H1 (cell line): ENCODE measurements around the gene SYVN1. TPM values are rescaled to one million over a fixed set of nuclear protein-coding genes. Genes with fewer than 3 reads are reported as not detected.

Experiments
- CTCF ChIA-PET: fragments of 300-600 bp; sonication (Branson Sonifier 250); formaldehyde crosslinking; loops from one replicate; lab custom pipeline; 2021; ENCODE audit not compliant: partially characterized antibody; lab: Charles Lee
- POLR2A ChIA-PET: fragments of 300-600 bp; sonication (Branson Sonifier 250); formaldehyde crosslinking; loops from one replicate; lab custom pipeline; 2021; ENCODE audit warnings: inconsistent platforms; ENCODE audit not compliant: partially characterized antibody; lab: Charles Lee
- DNase-seq, 2 experiments: peaks; one replicate each; pipeline versions ENCODE4 v3.0.0 to v3.0.0-alpha.2; 2010 to 2022; ENCODE audit warnings: low spot score in 2 of 2, low read depth in 1 of 2, mixed read lengths in 1 of 2
- FAIRE-seq: peaks from 2 replicates; lab custom pipeline; 2011; peaks lifted over from hg19 to GRCh38; lab: Jason Lieb, UNC
- H2AFZ ChIP-seq: 2 replicates; pipeline ENCODE4 v1.8.1; 2012; ENCODE audit warnings: low read length, inconsistent platforms
- H2AK5ac ChIP-seq: 2 replicates; pipeline ENCODE4 v1.6.1; 2013; ENCODE audit warnings: low read depth, low read length
- H2BK120ac ChIP-seq: replicated peaks from 2 replicates; pipeline ENCODE3; 2013; ENCODE audit warnings: low read depth, low read length, inconsistent platforms
- H2BK12ac ChIP-seq: 2 replicates; pipeline ENCODE4 v1.6.1; 2013; ENCODE audit warnings: low read depth, low read length
- H2BK15ac ChIP-seq: 2 replicates; pipeline ENCODE4 v1.6.1; 2013; ENCODE audit warnings: low read length
- H2BK20ac ChIP-seq: 2 replicates; pipeline ENCODE4 v1.6.1; 2013; ENCODE audit warnings: low read length
- H2BK5ac ChIP-seq: 2 replicates; pipeline ENCODE4 v1.6.1; 2013; ENCODE audit warnings: low read depth, low read length
- H3K14ac ChIP-seq: 2 replicates; pipeline ENCODE4 v1.6.1; 2013; ENCODE audit warnings: inconsistent platforms; ENCODE audit not compliant: insufficient read length
- H3K18ac ChIP-seq: 2 replicates; pipeline ENCODE4 v1.6.1; 2013; ENCODE audit warnings: low read length; ENCODE audit errors: extremely low read depth
- H3K23ac ChIP-seq: 2 replicates; pipeline ENCODE4 v1.6.1; 2013; ENCODE audit warnings: inconsistent platforms; ENCODE audit not compliant: insufficient read length
- H3K23me2 ChIP-seq: 2 replicates; pipeline ENCODE4 v1.6.1; 2013; ENCODE audit warnings: low read depth, low read length
- H3K27ac ChIP-seq: 2 replicates; pipeline ENCODE4 v1.6.1; 2011; ENCODE audit warnings: low read depth, low read length, inconsistent platforms
- H3K27me3 ChIP-seq, 4 experiments: replicated peaks in 1 of 4; 1 replicate in 1 of 4; 2 replicates in 3 of 4; pipeline versions ENCODE4 v1.6.1 to v1.8.1; 2011 to 2013; ENCODE audit warnings: low read length in 3 of 4, mild to moderate bottlenecking in 3 of 4, inconsistent platforms in 2 of 4, mixed read lengths in 2 of 4, moderate library complexity in 1 of 4; ENCODE audit not compliant: control insufficient read depth in 3 of 4, insufficient read depth in 3 of 4; ENCODE audit errors: extremely low read depth in 1 of 4
- H3K36me3 ChIP-seq, 4 experiments: 2 replicates each; pipeline versions ENCODE4 v1.6.1 to v1.8.1; 2011 to 2013; ENCODE audit warnings: mild to moderate bottlenecking in 4 of 4, low read length in 3 of 4, moderate library complexity in 2 of 4, control low read depth in 1 of 4, inconsistent platforms in 1 of 4; ENCODE audit not compliant: insufficient read depth in 4 of 4, control insufficient read depth in 2 of 4
- H3K4ac ChIP-seq: replicated peaks from 2 replicates; pipeline ENCODE3; 2013; ENCODE audit warnings: low read length, low read depth, mixed read lengths, inconsistent platforms; ENCODE audit not compliant: insufficient read length
- H3K4me1 ChIP-seq, 4 experiments: replicated peaks in 1 of 4; 1 replicate in 1 of 4; 2 replicates in 3 of 4; pipeline versions ENCODE4 v1.6.1 to v1.8.1; 2011 to 2013; ENCODE audit warnings: low read length in 3 of 4, inconsistent platforms in 2 of 4, mixed read lengths in 1 of 4; ENCODE audit not compliant: insufficient read depth in 4 of 4, control insufficient read depth in 3 of 4
- H3K4me2 ChIP-seq, 2 experiments: 2 replicates each; pipeline versions ENCODE4 v1.6.1 to v1.8.1; 2011 to 2013; ENCODE audit warnings: low read depth in 2 of 2, low read length in 2 of 2, control low read depth in 1 of 2, inconsistent platforms in 1 of 2, mild to moderate bottlenecking in 1 of 2; ENCODE audit not compliant: insufficient read depth in 1 of 2
- H3K4me3 ChIP-seq, 4 experiments: fragments of 200-600, 300-600 bp in 1 of 4; sonication (generic), shearing (Covaris generic), sonication (Bioruptor Twin) in 1 of 4; 2 replicates each; pipeline versions ENCODE4 v1.5.1 to v1.8.1; 2011 to 2016; ENCODE audit warnings: low read length in 4 of 4, low read depth in 3 of 4, control low read depth in 2 of 4, inconsistent platforms in 2 of 4, mild to moderate bottlenecking in 2 of 4, mixed read lengths in 1 of 4, moderate library complexity in 1 of 4; ENCODE audit not compliant: insufficient read depth in 2 of 4; ENCODE audit errors: extremely low read depth in 1 of 4
- H3K56ac ChIP-seq: replicated peaks from 2 replicates; pipeline ENCODE3; 2013; ENCODE audit warnings: low read depth, mild to moderate bottlenecking, mixed read lengths, low read length, inconsistent platforms; ENCODE audit not compliant: insufficient read length
- H3K79me1 ChIP-seq: 2 replicates; pipeline ENCODE4 v1.6.1; 2013; ENCODE audit warnings: low read depth, low read length, control low read depth
- H3K79me2 ChIP-seq, 2 experiments: 2 replicates each; pipeline versions ENCODE4 v1.6.1 to v1.8.1; 2012 to 2013; ENCODE audit warnings: low read length in 2 of 2, mild to moderate bottlenecking in 2 of 2, inconsistent platforms in 1 of 2; ENCODE audit not compliant: insufficient read depth in 2 of 2, control insufficient read depth in 1 of 2
- H3K9ac ChIP-seq, 4 experiments: replicated peaks in 1 of 4; 1 replicate in 1 of 4; 2 replicates in 3 of 4; pipeline versions ENCODE4 v1.6.1 to v1.8.1; 2011 to 2013; ENCODE audit warnings: low read depth in 3 of 4, low read length in 3 of 4, control low read depth in 2 of 4, mild to moderate bottlenecking in 2 of 4, moderate library complexity in 2 of 4, inconsistent platforms in 1 of 4; ENCODE audit errors: extremely low read depth in 1 of 4
- H3K9me3 ChIP-seq, 2 experiments: 2 replicates each; pipeline versions ENCODE4 v1.6.1 to v1.8.1; 2012 to 2013; ENCODE audit warnings: mild to moderate bottlenecking in 2 of 2, moderate library complexity in 2 of 2, control low read depth in 1 of 2, inconsistent platforms in 1 of 2, low read depth in 1 of 2, low read length in 1 of 2, mixed read lengths in 1 of 2; ENCODE audit not compliant: insufficient read depth in 2 of 2
- H4K20me1 ChIP-seq, 2 experiments: replicated peaks in 1 of 2; 2 replicates each; pipeline versions ENCODE3 to v1.8.1; 2011 to 2013; ENCODE audit warnings: inconsistent platforms in 2 of 2, low read length in 2 of 2, mild to moderate bottlenecking in 1 of 2; ENCODE audit not compliant: insufficient read depth in 2 of 2, control insufficient read depth in 1 of 2
- H4K5ac ChIP-seq: 2 replicates; pipeline ENCODE4 v1.6.1; 2013; ENCODE audit warnings: low read length, low read depth, mixed read lengths, inconsistent platforms; ENCODE audit not compliant: insufficient read length
- H4K8ac ChIP-seq: 2 replicates; pipeline ENCODE4 v1.8.0; 2013; ENCODE audit warnings: mild to moderate bottlenecking, moderate library complexity, low read length, inconsistent platforms; ENCODE audit not compliant: insufficient read depth; ENCODE audit errors: extremely low read depth
- H4K91ac ChIP-seq: replicated peaks from 2 replicates; pipeline ENCODE3; 2013; ENCODE audit warnings: low read length, mixed read lengths, inconsistent platforms; ENCODE audit not compliant: insufficient read length
- ASH2L ChIP-seq: fragments of 200-600, 300-600 bp; sonication (generic); IDR thresholded peaks from one replicate; pipeline ENCODE4 v1.7.1; 2017; ENCODE audit warnings: low read length
- ATF2 ChIP-seq: IDR thresholded peaks from 2 replicates; pipeline ENCODE4 v1.6.1; 2012; ENCODE audit warnings: low read length, inconsistent platforms
- CBX5 ChIP-seq: fragments of 300-800, 300-1000 bp; sonication (generic); IDR thresholded peaks from 2 replicates; pipeline ENCODE4 v1.7.1; 2016; ENCODE audit warnings: antibody characterized with exemption, low read length, low read depth
- CREB1 ChIP-seq: IDR thresholded peaks from 2 replicates; pipeline ENCODE4 v1.6.1; 2012; ENCODE audit warnings: inconsistent platforms
- MAFK ChIP-seq: IDR thresholded peaks from 2 replicates; pipeline ENCODE4 v1.6.1; 2012; ENCODE audit warnings: low read depth, mild to moderate bottlenecking, improper control_type of control experiment, low read length
- POLR2A ChIP-seq, 2 experiments: IDR thresholded peaks; 1 replicate in 1 of 2; 2 replicates in 1 of 2; pipeline ENCODE4 v1.6.1; 2011; ENCODE audit warnings: low read depth in 2 of 2, low read length in 2 of 2, mild to moderate bottlenecking in 2 of 2; ENCODE audit errors: control extremely low read depth in 1 of 2
- TEAD4 ChIP-seq: IDR thresholded peaks from 2 replicates; pipeline ENCODE4 v1.6.1; 2012; ENCODE audit warnings: low read depth, low read length, inconsistent platforms, mixed read lengths
- WGBS, 2 experiments: shearing (Covaris generic) in 1 of 2; methylation state at CpG; one replicate each; pipeline versions ENCODE4 v1.1.6 to v1.1.7; 2013 to 2015; ENCODE audit warnings: low lambda C conversion rate in 2 of 2, mixed read lengths in 2 of 2, inconsistent platforms in 1 of 2, low coverage in 1 of 2, missing lambda C conversion rate in 1 of 2; ENCODE audit not compliant: insufficient replicate concordance in 2 of 2, insufficient coverage in 1 of 2, insufficient read length in 1 of 2; ENCODE audit errors: extremely low coverage in 1 of 2, missing lambda C conversion rate in 1 of 2; 5-methylcytosine and 5-hydroxymethylcytosine counted together
- polyA plus RNA-seq, 7 experiments: library from polyadenylated mRNA; depleted of rRNA in 3 of 7; stranded (reverse) in 5 of 7; unstranded in 2 of 7; fragments of >200 nt in 5 of 7; fragments of 200-250 nt in 2 of 7; gene quantifications; 1 replicate in 5 of 7; 2 replicates in 1 of 7; 4 replicates in 1 of 7; pipeline versions ENCODE4 v1.2.1 to v1.2.3, GENCODE V29; 2011 to 2013; ENCODE audit warnings: missing spikeins in 2 of 7, mixed read lengths in 2 of 7
- total RNA-seq: library from RNA; stranded (reverse); fragmentation: NEBNext Ultra II Directional; extraction: Animal tissue kit (Norgen Biotek cat#: 25700); gene quantifications from 2 replicates; pipeline ENCODE4 v1.2.1, GENCODE V29; 2021

Gene SYVN1
- total and polyA plus RNA-seq, 2 of the 8 experiments (the other 6 are each of a cell fraction or from before 2014, with no cell fraction given): 27.8 to 29.4 TPM

- no peak overlapping the region for H2BK12ac ChIP-seq
- no peak overlapping the region for H2BK15ac ChIP-seq
- no peak overlapping the region for H3K56ac ChIP-seq
- H3K9ac ChIP-seq: no peak overlapping the region
- H2BK5ac ChIP-seq: no peak overlapping the region
- peaks cover 0 to 10% (median 7%) of the 10 kb centered on the region in 4 experiments; a peak in 6 of 7 replicates for H3K4me1 ChIP-seq
- no peak for TF ChIP-seq POLR2A (IDR thresholded peaks at IDR 0.05; ENCODE audit: control extremely low read depth in 1 of 2, low read depth in 2 of 2, low read length in 2 of 2)
- no peak for TF ChIP-seq ATF2
- no peak for TF ChIP-seq ASH2L
- no peak for TF ChIP-seq CREB1
- TF ChIP-seq TEAD4: no peak
- TF ChIP-seq CBX5: no peak
- no peak for TF ChIP-seq MAFK
- H3K4me3 ChIP-seq: no peak overlapping the region
- no peak overlapping the region for H2AFZ ChIP-seq
- no peak overlapping the region for H2AK5ac ChIP-seq
- H3K27ac ChIP-seq: no peak overlapping the region
- POLR2A ChIA-PET: interaction anchor here (1.2 to 17.4 kb wide), 4 partner anchors 9 to 24 kb away, joined by 5 to 305 read pairs (median 12); partner anchors contain the start of gene SYVN1
- FAIRE-seq: no peak
- no peak overlapping the region for H4K91ac ChIP-seq
- 0 out of 2 replicates have a peak, but pooled peaks cover 3% of the 10 kb centered on the region for H3K79me1 ChIP-seq
- CTCF ChIA-PET: interaction anchor here (0.7 to 7.9 kb wide), 5 partner anchors 9 to 93 kb away, joined by 3 to 85 read pairs (median 12); partner anchors contain the start of genes ARL2 and ZNHIT2
- H3K36me3 ChIP-seq: peaks cover 0 to 13% (median 0%) of the 10 kb centered on the region in 4 experiments; a peak in 2 of 8 replicates
- no peaks in the 10 kb centered on the region for H3K27me3 ChIP-seq
- no peak overlapping the region for H4K8ac ChIP-seq
- no peak overlapping the region for H3K18ac ChIP-seq
- H2BK120ac ChIP-seq: no peak overlapping the region
- H3K9me3 ChIP-seq: no peaks in the 10 kb centered on the region
- no peak overlapping the region for H3K4ac ChIP-seq
- H4K5ac ChIP-seq: no peak overlapping the region
- peaks cover 3% of the 10 kb centered on the region; the same call in 1 of the 2 replicates for H3K23me2 ChIP-seq
- H3K79me2 ChIP-seq: no peaks in the 10 kb centered on the region; a peak in 1 of 4 replicates
- WGBS, 2 experiments: 97% methylated on average over 15 of the region's 15 CpGs; no CpG with 5 or more reads in 1 of the 2 experiments
- no peak overlapping the region for H2BK20ac ChIP-seq
- peaks cover 0 to 23% of the 10 kb centered on the region in 2 experiments for H4K20me1 ChIP-seq
- no peak overlapping the region for H3K4me2 ChIP-seq
- peak in 1 of 2 experiments; percentile 39 for DNase-seq
- H3K23ac ChIP-seq: no peak overlapping the region
- H3K14ac ChIP-seq: no peak overlapping the region
Observed at GRCh38 chr11:65107078-65107477, 27.2 kb downstream of the SYVN1 start.
